Measurements from ENCODE around the gene MGST3.
"Not testable (repeated sequence)": the region's sequence is repeated elsewhere in the genome, so short reads cannot be mapped to it uniquely, and the experiment has no call there.

The MGST3 gene

GRCh38 chr1:165635823-165636222 lies 4.8 kb downstream of the MGST3 start:
- TF ChIP-seq, protein P1, sequence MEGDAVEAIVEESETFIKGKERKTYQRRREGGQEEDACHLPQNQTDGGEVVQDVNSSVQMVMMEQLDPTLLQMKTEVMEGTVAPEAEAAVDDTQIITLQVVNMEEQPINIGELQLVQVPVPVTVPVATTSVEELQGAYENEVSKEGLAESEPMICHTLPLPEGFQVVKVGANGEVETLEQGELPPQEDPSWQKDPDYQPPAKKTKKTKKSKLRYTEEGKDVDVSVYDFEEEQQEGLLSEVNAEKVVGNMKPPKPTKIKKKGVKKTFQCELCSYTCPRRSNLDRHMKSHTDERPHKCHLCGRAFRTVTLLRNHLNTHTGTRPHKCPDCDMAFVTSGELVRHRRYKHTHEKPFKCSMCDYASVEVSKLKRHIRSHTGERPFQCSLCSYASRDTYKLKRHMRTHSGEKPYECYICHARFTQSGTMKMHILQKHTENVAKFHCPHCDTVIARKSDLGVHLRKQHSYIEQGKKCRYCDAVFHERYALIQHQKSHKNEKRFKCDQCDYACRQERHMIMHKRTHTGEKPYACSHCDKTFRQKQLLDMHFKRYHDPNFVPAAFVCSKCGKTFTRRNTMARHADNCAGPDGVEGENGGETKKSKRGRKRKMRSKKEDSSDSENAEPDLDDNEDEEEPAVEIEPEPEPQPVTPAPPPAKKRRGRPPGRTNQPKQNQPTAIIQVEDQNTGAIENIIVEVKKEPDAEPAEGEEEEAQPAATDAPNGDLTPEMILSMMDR (IDR thresholded peaks at IDR 0.05; ENCODE audit: insufficient read depth, low read length) = no peak
- no peak for TF ChIP-seq SPI1 (IDR thresholded peaks at IDR 0.05; ENCODE audit: borderline replicate concordance, low read depth)
- no peak for TF ChIP-seq GABPA (IDR thresholded peaks at IDR 0.05; ENCODE audit: low read depth)
- TF ChIP-seq POLR2AphosphoS5 (IDR thresholded peaks at IDR 0.05; ENCODE audit: low read depth) = no peak
- TF ChIP-seq, protein P2, sequence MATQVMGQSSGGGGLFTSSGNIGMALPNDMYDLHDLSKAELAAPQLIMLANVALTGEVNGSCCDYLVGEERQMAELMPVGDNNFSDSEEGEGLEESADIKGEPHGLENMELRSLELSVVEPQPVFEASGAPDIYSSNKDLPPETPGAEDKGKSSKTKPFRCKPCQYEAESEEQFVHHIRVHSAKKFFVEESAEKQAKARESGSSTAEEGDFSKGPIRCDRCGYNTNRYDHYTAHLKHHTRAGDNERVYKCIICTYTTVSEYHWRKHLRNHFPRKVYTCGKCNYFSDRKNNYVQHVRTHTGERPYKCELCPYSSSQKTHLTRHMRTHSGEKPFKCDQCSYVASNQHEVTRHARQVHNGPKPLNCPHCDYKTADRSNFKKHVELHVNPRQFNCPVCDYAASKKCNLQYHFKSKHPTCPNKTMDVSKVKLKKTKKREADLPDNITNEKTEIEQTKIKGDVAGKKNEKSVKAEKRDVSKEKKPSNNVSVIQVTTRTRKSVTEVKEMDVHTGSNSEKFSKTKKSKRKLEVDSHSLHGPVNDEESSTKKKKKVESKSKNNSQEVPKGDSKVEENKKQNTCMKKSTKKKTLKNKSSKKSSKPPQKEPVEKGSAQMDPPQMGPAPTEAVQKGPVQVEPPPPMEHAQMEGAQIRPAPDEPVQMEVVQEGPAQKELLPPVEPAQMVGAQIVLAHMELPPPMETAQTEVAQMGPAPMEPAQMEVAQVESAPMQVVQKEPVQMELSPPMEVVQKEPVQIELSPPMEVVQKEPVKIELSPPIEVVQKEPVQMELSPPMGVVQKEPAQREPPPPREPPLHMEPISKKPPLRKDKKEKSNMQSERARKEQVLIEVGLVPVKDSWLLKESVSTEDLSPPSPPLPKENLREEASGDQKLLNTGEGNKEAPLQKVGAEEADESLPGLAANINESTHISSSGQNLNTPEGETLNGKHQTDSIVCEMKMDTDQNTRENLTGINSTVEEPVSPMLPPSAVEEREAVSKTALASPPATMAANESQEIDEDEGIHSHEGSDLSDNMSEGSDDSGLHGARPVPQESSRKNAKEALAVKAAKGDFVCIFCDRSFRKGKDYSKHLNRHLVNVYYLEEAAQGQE (IDR thresholded peaks at IDR 0.05; ENCODE audit: insufficient replicate concordance, low read depth) = no peak
- no peaks in the 10 kb centered on the region for H3K27me3 ChIP-seq (ENCODE audit: insufficient read depth, poor library complexity, severe bottlenecking)
- H3K4me3 ChIP-seq (replicated peaks; ENCODE audit: insufficient read depth, low read length) = no peak overlapping the region
- H3K27ac ChIP-seq (replicated peaks) = no peak overlapping the region
- DNase-seq (ENCODE audit: low read depth in 1 of 2, low spot score in 1 of 2) = no peak

GRCh38 chr1:165637427-165637826 lies 6.4 kb downstream of the MGST3 start:
- DNase-seq (ENCODE audit: low read depth in 1 of 2, low spot score in 1 of 2) = no peak
- no peak overlapping the region for H3K27ac ChIP-seq (replicated peaks)
- H3K4me3 ChIP-seq (replicated peaks; ENCODE audit: insufficient read depth, low read length) = no peak overlapping the region
- no peak for TF ChIP-seq GABPA (IDR thresholded peaks at IDR 0.05; ENCODE audit: low read depth)
- TF ChIP-seq, protein P2 (IDR thresholded peaks at IDR 0.05; ENCODE audit: insufficient replicate concordance, low read depth) = no peak
- TF ChIP-seq SPI1 (IDR thresholded peaks at IDR 0.05; ENCODE audit: borderline replicate concordance, low read depth) = no peak
- TF ChIP-seq, protein P1 (IDR thresholded peaks at IDR 0.05; ENCODE audit: insufficient read depth, low read length) = no peak
- no peak for TF ChIP-seq POLR2AphosphoS5 (IDR thresholded peaks at IDR 0.05; ENCODE audit: low read depth)
- H3K27me3 ChIP-seq (ENCODE audit: insufficient read depth, poor library complexity, severe bottlenecking) = no peaks in the 10 kb centered on the region

GRCh38 chr1:165638211-165638610 lies 7.2 kb downstream of the MGST3 start:
- not testable (repeated sequence) for H3K4me3 ChIP-seq (replicated peaks; ENCODE audit: insufficient read depth, low read length); H3K27ac ChIP-seq (replicated peaks); DNase-seq (ENCODE audit: low read depth in 1 of 2, low spot score in 1 of 2); H3K27me3 ChIP-seq (ENCODE audit: insufficient read depth, poor library complexity, severe bottlenecking)

DNA sequence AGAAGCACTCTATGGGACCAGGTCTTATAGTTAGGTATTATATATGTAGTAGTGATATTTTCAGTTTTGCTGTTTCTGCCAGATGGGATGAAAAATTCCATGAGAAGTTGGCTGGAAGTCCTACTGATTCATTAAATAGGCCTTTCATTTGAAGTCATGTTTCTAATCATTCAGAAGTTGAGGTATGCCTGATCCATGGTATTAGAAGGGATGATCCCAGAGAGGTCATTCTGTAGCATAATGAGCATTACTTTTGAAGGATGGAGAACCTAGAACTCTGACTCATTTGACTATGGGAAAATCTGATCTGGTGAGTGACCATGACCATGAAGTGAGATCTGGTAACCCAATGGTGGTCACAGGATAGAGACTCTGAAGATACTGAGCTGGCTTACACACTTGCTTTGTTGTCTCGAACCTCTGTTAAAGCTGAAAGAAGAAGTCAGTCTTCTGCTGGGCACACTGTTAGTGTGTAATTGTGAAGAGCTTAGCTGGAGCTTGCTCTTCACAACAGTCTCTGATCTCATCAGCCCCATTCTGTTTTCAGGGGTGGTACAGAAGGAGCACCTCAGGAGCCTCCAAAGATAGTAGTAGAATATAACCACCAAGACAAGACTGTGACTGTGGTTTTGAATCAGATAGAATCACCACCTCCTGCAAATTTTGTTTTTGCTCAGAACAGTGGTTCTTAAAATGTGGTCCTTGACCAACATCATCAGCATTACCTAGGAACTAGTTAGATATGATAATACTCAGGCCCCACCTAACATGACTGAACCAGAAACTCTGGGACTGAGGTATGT lies 9.0 kb downstream of the MGST3 start:
- H3K27me3 ChIP-seq (ENCODE audit: insufficient read depth, poor library complexity, severe bottlenecking) = no peaks in the 10 kb centered on the region
- H3K27ac ChIP-seq (replicated peaks) = no peak overlapping the region
- H3K4me3 ChIP-seq (replicated peaks; ENCODE audit: insufficient read depth, low read length) = no peak overlapping the region
- no peak for DNase-seq (ENCODE audit: low read depth in 1 of 2, low spot score in 1 of 2)
- TF ChIP-seq GABPA (IDR thresholded peaks at IDR 0.05; ENCODE audit: low read depth) = no peak
- TF ChIP-seq, protein P2 (IDR thresholded peaks at IDR 0.05; ENCODE audit: insufficient replicate concordance, low read depth) = no peak
- no peak for TF ChIP-seq POLR2AphosphoS5 (IDR thresholded peaks at IDR 0.05; ENCODE audit: low read depth)
- TF ChIP-seq, protein P1 (IDR thresholded peaks at IDR 0.05; ENCODE audit: insufficient read depth, low read length) = no peak
- TF ChIP-seq SPI1 (IDR thresholded peaks at IDR 0.05; ENCODE audit: borderline replicate concordance, low read depth) = no peak

All from HL-60 (cell line).